B cell (primary cell): ENCODE results near the gene RFTN2. TPM values are rescaled to one million over a fixed set of nuclear protein-coding genes. Genes with fewer than 3 reads are reported as not detected.
A peak's percentile ranks its signal among the peaks of the same experiment; 100 is the strongest.
"Not testable (repeated sequence)": the region's sequence is repeated elsewhere in the genome, so short reads cannot be mapped to it uniquely, and the experiment has no call there.

ENCODE experiments used
- ATAC-seq: fragments of 200-7000 bp; cut with Tn5 transposase; one replicate; pipeline ENCODE4 v1.10.0; 2021; ENCODE audit warnings: low read depth, mild to moderate bottlenecking, moderate number of reproducible peaks, moderate library complexity
- CTCF ChIA-PET: fragments of 350-600 bp; sonication (Branson Sonifier 250); formaldehyde crosslinking; loops from one replicate; lab custom pipeline; 2021; ENCODE audit warnings: antibody characterized with exemption, inconsistent platforms; lab: Charles Lee
- POLR2A ChIA-PET: fragments of 350-600 bp; sonication (Branson Sonifier 250); formaldehyde crosslinking; loops from one replicate; lab custom pipeline; 2021; ENCODE audit warnings: antibody characterized with exemption; lab: Charles Lee
- DNase-seq: peaks from one replicate; pipeline ENCODE4 v3.0.0; 2013
- H2AFZ ChIP-seq: 2 replicates; pipeline ENCODE4 v1.6.1; 2012; ENCODE audit warnings: mild to moderate bottlenecking, low read depth, low read length; ENCODE audit not compliant: insufficient read depth, poor library complexity, severe bottlenecking
- H3K27ac ChIP-seq, 2 donors: 1 replicate in 1 of 2; 2 replicates in 1 of 2; pipeline ENCODE4 v1.5.1; 2012 to 2013; ENCODE audit warnings: low read length in 2 of 2, mild to moderate bottlenecking in 2 of 2, moderate library complexity in 1 of 2
- H3K27me3 ChIP-seq, 4 experiments: fragments of 200-600 bp in 1 of 4; sonication (generic) in 1 of 4; replicated peaks in 1 of 4; 1 replicate in 2 of 4; 2 replicates in 2 of 4; pipeline versions ENCODE4 v1.6.1 to v1.7.0; 2013 to 2016; ENCODE audit warnings: low read length in 3 of 4, mild to moderate bottlenecking in 2 of 4, mixed read lengths in 1 of 4, moderate library complexity in 1 of 4; ENCODE audit not compliant: insufficient read depth in 4 of 4, control insufficient read depth in 3 of 4; ENCODE audit errors: control extremely low read depth in 1 of 4
- H3K36me3 ChIP-seq, 2 experiments: replicated peaks in 1 of 2; 1 replicate in 1 of 2; 2 replicates in 1 of 2; pipeline versions ENCODE4 v1.6.1 to v1.7.1; 2013; ENCODE audit warnings: low read length in 1 of 2; ENCODE audit not compliant: insufficient read depth in 2 of 2, control insufficient read depth in 1 of 2; ENCODE audit errors: control extremely low read depth in 1 of 2, extremely low read depth in 1 of 2
- H3K4me1 ChIP-seq, 2 donors: fragments of 200-600 bp in 1 of 2; sonication (generic) in 1 of 2; 1 replicate in 1 of 2; 2 replicates in 1 of 2; pipeline versions ENCODE4 v1.5.1 to v1.6.1; 2013 to 2017; ENCODE audit warnings: low read length in 2 of 2; ENCODE audit not compliant: control insufficient read depth in 2 of 2, insufficient read depth in 2 of 2
- H3K4me2 ChIP-seq: replicated peaks from 2 replicates; pipeline ENCODE3; 2012; ENCODE audit warnings: mild to moderate bottlenecking, low read depth, low read length; ENCODE audit not compliant: poor library complexity, severe bottlenecking
- H3K4me3 ChIP-seq, 5 experiments: fragments of 200-600 bp in 1 of 5; sonication (generic) in 1 of 5; 1 replicate in 3 of 5; 2 replicates in 2 of 5; pipeline versions ENCODE4 v1.5.1 to v1.7.0; 2011 to 2016; ENCODE audit warnings: low read length in 4 of 5, mild to moderate bottlenecking in 4 of 5, low read depth in 2 of 5, control low read depth in 1 of 5, moderate library complexity in 1 of 5; ENCODE audit not compliant: insufficient read depth in 1 of 5; ENCODE audit errors: control extremely low read depth in 1 of 5, extremely low read depth in 1 of 5
- H3K79me2 ChIP-seq: fragments of 200-600 bp; sonication (generic); one replicate; pipeline ENCODE4 v1.6.0; 2016; ENCODE audit warnings: low read length; ENCODE audit not compliant: control insufficient read depth, insufficient read depth
- H3K9ac ChIP-seq: fragments of 200-600 bp; sonication (generic); 2 replicates; pipeline ENCODE4 v1.6.1; 2017; ENCODE audit warnings: mild to moderate bottlenecking, low read length, moderate library complexity
- H3K9me3 ChIP-seq, 3 donors: one replicate each; pipeline versions ENCODE4 v1.6.1 to v1.7.1; 2013; ENCODE audit warnings: low read length in 2 of 3; ENCODE audit not compliant: control insufficient read depth in 2 of 3, insufficient read depth in 1 of 3; ENCODE audit errors: control extremely low read depth in 1 of 3
- H4K20me1 ChIP-seq: 2 replicates; pipeline ENCODE4 v1.6.0; 2012; ENCODE audit warnings: mild to moderate bottlenecking, low read length; ENCODE audit not compliant: insufficient read depth, control insufficient read depth, poor library complexity, severe bottlenecking
- H3K27ac Mint-ChIP-seq: one replicate; pipeline ENCODE4 v1.8.0; 2021; ENCODE audit warnings: mixed read lengths
- H3K27me3 Mint-ChIP-seq: one replicate; pipeline ENCODE4 v1.8.0; 2021; ENCODE audit warnings: mixed read lengths
- H3K4me1 Mint-ChIP-seq: one replicate; pipeline ENCODE4 v1.8.0; 2021; ENCODE audit warnings: mixed read lengths
- H3K4me3 Mint-ChIP-seq: one replicate; pipeline ENCODE4 v1.8.0; 2021; ENCODE audit warnings: mixed read lengths
- H3K9me3 Mint-ChIP-seq: one replicate; pipeline ENCODE4 v1.8.0; 2022; ENCODE audit warnings: mixed read lengths; ENCODE audit not compliant: insufficient read depth
- CTCF ChIP-seq: fragments of 200-600 bp; IDR thresholded peaks from one replicate; pipeline ENCODE4 v1.8.0; 2022; ENCODE audit warnings: antibody characterized with exemption, mild to moderate bottlenecking
- EZH2 ChIP-seq: IDR thresholded peaks from 2 replicates; pipeline ENCODE4 v1.6.1; 2012; ENCODE audit warnings: borderline replicate concordance, low read depth, mild to moderate bottlenecking, moderate library complexity, low read length; ENCODE audit not compliant: insufficient read depth, poor library complexity, severe bottlenecking
- WGBS: methylation state at CpG from one replicate; pipeline ENCODE4 v1.1.5; 2013; ENCODE audit warnings: missing lambda C conversion rate; ENCODE audit not compliant: insufficient coverage; 5-methylcytosine and 5-hydroxymethylcytosine counted together
- intact Hi-C: fragments of 100-400 bp; cut with micrococcal nuclease; formaldehyde crosslinking; loops from one replicate; pipeline ENCODE4 v1.10.0; 2022
- polyA plus RNA-seq: library from polyadenylated mRNA; depleted of rRNA; stranded (reverse); fragments of >200 nt; gene quantifications from 2 replicates; pipeline ENCODE4 v1.2.3, GENCODE V29; 2012
- total RNA-seq, 2 donors: library from RNA; stranded (reverse); fragments of 120-200 nt in 1 of 2; gene quantifications; 1 replicate in 1 of 2; 2 replicates in 1 of 2; pipeline versions ENCODE4 v1.2.3 to v1.2.4, GENCODE V29; 2013 to 2022

The RFTN2 gene
- total and polyA plus RNA-seq, 2 donors (not counting 1 experiment from before 2014, with no cell fraction given), result not detected

- Histone ChIP-seq H3K36me3 (peaks cover 6% of the 10 kb centered on the region in 2 experiments), H3K9me3 (no peaks in the 10 kb centered on the region), H3K79me2 (peaks cover 40% of the 10 kb centered on the region), H3K27me3 (no peaks in the 10 kb centered on the region), H2AFZ (no peak overlapping the region), H4K20me1 (peaks cover 30% of the 10 kb centered on the region), H3K4me2 (no peak overlapping the region), H3K4me1 (peaks cover 31 to 33% of the 10 kb centered on the region in 2 donors), H3K4me3 (no peak overlapping the region), H3K27ac (no peak overlapping the region), H3K9ac (no peak overlapping the region)
- Mint-ChIP-seq H3K9me3 (no peaks in the 10 kb centered on the region), H3K27me3 (no peaks in the 10 kb centered on the region), H3K27ac (no peak overlapping the region), H3K4me3 (no peak overlapping the region), H3K4me1 (peaks cover 43% of the 10 kb centered on the region)
- TF ChIP-seq EZH2 (no peak), CTCF (no peak)
- intact Hi-C loops, result no loop called here
- DNase-seq, result peak; percentile 25
- POLR2A ChIA-PET, result no interaction called here
- no peak for ATAC-seq
- CTCF ChIA-PET, result no interaction called here
These were observed 35.1 kb upstream of the RFTN2 start for GRCh38 chr2:197710424-197711042.

DNA sequence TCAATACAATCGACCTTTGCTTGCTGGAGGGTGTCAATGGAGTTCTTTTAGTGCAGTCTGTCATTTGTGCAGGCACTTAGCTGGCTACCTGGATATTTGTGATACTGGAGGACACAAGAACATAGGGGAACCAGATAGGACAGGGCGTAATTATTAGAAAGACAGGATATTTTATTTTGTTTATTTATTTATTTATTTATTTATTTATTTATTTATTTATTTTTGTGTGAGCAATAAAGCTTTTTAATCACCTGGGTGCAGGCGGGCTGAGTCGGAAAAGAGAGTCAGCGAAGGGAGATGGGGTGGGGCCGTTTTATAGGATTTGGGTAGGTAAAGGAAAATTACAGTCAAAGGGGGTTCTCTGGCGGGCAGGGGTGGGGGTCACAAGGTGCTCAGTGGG, 33.8 kb upstream of the RFTN2 start:
- CTCF ChIA-PET, result not testable (repeated sequence)

More for the DNA sequence above, 33.8 kb upstream of the RFTN2 start:
- H3K27me3 ChIP-seq, POLR2A ChIA-PET, H2AFZ ChIP-seq, H3K27ac ChIP-seq, ATAC-seq, H3K4me3 Mint-ChIP-seq, H3K4me2 ChIP-seq, H3K9me3 ChIP-seq, H3K4me3 ChIP-seq, H3K36me3 ChIP-seq, H3K27me3 Mint-ChIP-seq, H3K27ac Mint-ChIP-seq, DNase-seq, H3K9ac ChIP-seq, H3K9me3 Mint-ChIP-seq: not testable (repeated sequence)
- peaks cover 47% of the 10 kb centered on the region for H3K4me1 Mint-ChIP-seq
- Histone ChIP-seq H3K79me2 (peaks cover 43% of the 10 kb centered on the region), H3K4me1 (peaks cover 31 to 33% of the 10 kb centered on the region in 2 donors), H4K20me1 (peaks cover 30% of the 10 kb centered on the region)
- 95% methylated on average over 3 of the region's 7 CpGs for WGBS
- intact Hi-C loops, result loop anchor here (10.0 kb wide), 1 partner anchor 784 kb away; the partner anchor contains the start of gene PGAP1
